Liver (tissue), 9 donors: Measurements from ENCODE around the gene TIMM13. TPM values are rescaled to one million over a fixed set of nuclear protein-coding genes. Genes with fewer than 3 reads are reported as not detected.
A peak's percentile ranks its signal among the peaks of the same experiment; 100 is the strongest.
"Not testable (repeated sequence)": the region's sequence is repeated elsewhere in the genome, so short reads cannot be mapped to it uniquely, and the experiment has no call there.

ENCODE experiments used
- DNase-seq: peaks from one replicate; pipeline ENCODE4 v3.0.0-alpha.2; 2017; ENCODE audit warnings: low spot score
- H3K27ac ChIP-seq, 2 donors: one replicate each; pipeline ENCODE4 v1.7.0; 2013; ENCODE audit warnings: inconsistent platforms in 2 of 2, low read length in 2 of 2, control low read depth in 1 of 2, low read depth in 1 of 2, mild to moderate bottlenecking in 1 of 2
- H3K27me3 ChIP-seq, 4 donors: one replicate each; pipeline versions ENCODE4 v1.6.1 to v1.7.0; 2013; ENCODE audit warnings: low read length in 3 of 4, inconsistent platforms in 1 of 4, mild to moderate bottlenecking in 1 of 4, moderate library complexity in 1 of 4; ENCODE audit not compliant: control insufficient read depth in 4 of 4, insufficient read depth in 4 of 4
- H3K36me3 ChIP-seq, 4 donors: one replicate each; pipeline versions ENCODE4 v1.6.1 to v1.7.0; 2013; ENCODE audit warnings: low read length in 3 of 4, mild to moderate bottlenecking in 3 of 4, low read depth in 1 of 4, moderate library complexity in 1 of 4; ENCODE audit not compliant: control insufficient read depth in 4 of 4, insufficient read depth in 3 of 4
- H3K4me1 ChIP-seq, 4 donors: one replicate each; pipeline versions ENCODE4 v1.6.1 to v1.7.0; 2013; ENCODE audit warnings: low read length in 3 of 4, mild to moderate bottlenecking in 3 of 4, moderate library complexity in 1 of 4; ENCODE audit not compliant: control insufficient read depth in 4 of 4, insufficient read depth in 4 of 4
- H3K4me3 ChIP-seq, 3 donors: one replicate each; pipeline versions ENCODE4 v1.6.1 to v1.7.0; 2013; ENCODE audit warnings: low read length in 3 of 3, control low read depth in 1 of 3, low read depth in 1 of 3, mild to moderate bottlenecking in 1 of 3
- H3K9ac ChIP-seq, 2 donors: one replicate each; pipeline ENCODE4 v1.7.0; 2013; ENCODE audit warnings: low read length in 2 of 2, mild to moderate bottlenecking in 2 of 2, moderate library complexity in 2 of 2, control low read depth in 1 of 2, low read depth in 1 of 2
- H3K9me3 ChIP-seq, 4 donors: one replicate each; pipeline versions ENCODE4 v1.6.1 to v1.7.0; 2013; ENCODE audit warnings: low read length in 3 of 4; ENCODE audit not compliant: control insufficient read depth in 4 of 4
- CTCF ChIP-seq: fragments of 150-350 bp; IDR thresholded peaks from 2 replicates; pipeline ENCODE4 v1.5.1; 2017; ENCODE audit warnings: improper control_type of control experiment, low read depth, low read length; ENCODE audit not compliant: missing input control
- EGR1 ChIP-seq, 2 donors: IDR thresholded peaks; 2 replicates each; pipeline ENCODE4 v1.6.1; 2016 to 2018; ENCODE audit warnings: antibody characterized with exemption in 2 of 2, low read depth in 2 of 2
- FOXA1 ChIP-seq: IDR thresholded peaks from 2 replicates; pipeline ENCODE4 v1.6.1; 2016; ENCODE audit warnings: antibody characterized with exemption
- FOXA2 ChIP-seq: IDR thresholded peaks from 2 replicates; pipeline ENCODE4 v1.6.1; 2016; ENCODE audit warnings: antibody characterized with exemption
- GABPA ChIP-seq, 2 donors: IDR thresholded peaks in 1 of 2; conservative IDR thresholded peaks in 1 of 2; 2 replicates each; pipeline ENCODE4 v1.6.1; 2016; ENCODE audit warnings: antibody characterized with exemption in 2 of 2, mild to moderate bottlenecking in 1 of 2, moderate library complexity in 1 of 2
- HNF4A ChIP-seq, 2 donors: conservative IDR thresholded peaks; 2 replicates each; pipeline ENCODE4 v1.6.1; 2016; ENCODE audit warnings: antibody characterized with exemption in 2 of 2, mild to moderate bottlenecking in 2 of 2
- HNF4G ChIP-seq: IDR thresholded peaks from 2 replicates; pipeline ENCODE4 v1.6.1; 2016; ENCODE audit warnings: antibody characterized with exemption
- JUND ChIP-seq, 2 donors: IDR thresholded peaks; 2 replicates each; pipeline ENCODE4 v1.6.1; 2016; ENCODE audit warnings: antibody characterized with exemption in 2 of 2
- MAX ChIP-seq: IDR thresholded peaks from 2 replicates; pipeline ENCODE4 v1.6.1; 2016; ENCODE audit warnings: antibody characterized with exemption
- NR2F2 ChIP-seq: IDR thresholded peaks from 2 replicates; pipeline ENCODE4 v1.6.1; 2016; ENCODE audit warnings: antibody characterized with exemption
- RAD21 ChIP-seq, 2 donors: IDR thresholded peaks; 2 replicates each; pipeline ENCODE4 v1.6.1; 2016; ENCODE audit warnings: antibody characterized with exemption in 2 of 2, mild to moderate bottlenecking in 2 of 2
- RXRA ChIP-seq, 2 donors: IDR thresholded peaks; 2 replicates each; pipeline ENCODE4 v1.6.1; 2017 to 2018; ENCODE audit warnings: antibody characterized with exemption in 2 of 2, mild to moderate bottlenecking in 1 of 2
- SP1 ChIP-seq: IDR thresholded peaks from 2 replicates; pipeline ENCODE4 v1.6.1; 2018; ENCODE audit warnings: antibody characterized with exemption, mild to moderate bottlenecking
- TAF1 ChIP-seq: conservative IDR thresholded peaks from 2 replicates; pipeline ENCODE4 v1.6.1; 2016; ENCODE audit warnings: antibody characterized with exemption, mild to moderate bottlenecking
- YY1 ChIP-seq: IDR thresholded peaks from 2 replicates; pipeline ENCODE4 v1.6.1; 2016; ENCODE audit warnings: antibody characterized with exemption, mild to moderate bottlenecking
- WGBS: extraction: QIAGEN DNeasy Blood & Tissue Kit; methylation state at CpG from one replicate; pipeline ENCODE4 v1.1.7; 2013; 5-methylcytosine and 5-hydroxymethylcytosine counted together
- polyA plus RNA-seq, 2 donors: library from polyadenylated mRNA; stranded (reverse) in 1 of 2; unstranded in 1 of 2; fragments of 200-250 nt in 1 of 2; fragments of >200 nt in 1 of 2; fragmentation: Nextera tagmentation in 1 of 2; extraction: Ambion mirVana in 1 of 2; gene quantifications; one replicate each; pipeline versions ENCODE4 v1.2.1 to v1.2.3, GENCODE V29; 2013 to 2015
- total RNA-seq, 2 donors: library from RNA; depleted of rRNA; stranded (reverse); fragments of >200 nt; gene quantifications; one replicate each; pipeline ENCODE4 v1.2.3, GENCODE V29; 2014
- TF ChIP-seq, protein P1 (sequence below): IDR thresholded peaks from 2 replicates; pipeline ENCODE4 v1.6.1; 2016; ENCODE audit warnings: antibody characterized with exemption
- TF ChIP-seq, protein P2 (sequence below): IDR thresholded peaks from 2 replicates; pipeline ENCODE4 v1.6.1; 2016; ENCODE audit warnings: antibody characterized with exemption
- donor health status: healthy.
- donor health status: healthy.
- donor health status: healthy.
- donor health status: healthy.
- donor health status: healthy.

The TIMM13 gene
- total and polyA plus RNA-seq, 4 donors, result 21.6 to 137 (median 43.4) TPM

GRCh38 chr19:2398735-2399305, 28.6 kb downstream of the TIMM13 start:
- Histone ChIP-seq H3K4me1 (peaks cover 4 to 23% (median 12%) of the 10 kb centered on the region in 4 donors), H3K36me3 (no peaks in the 10 kb centered on the region), H3K4me3 (no peak overlapping the region), H3K9me3 (no peaks in the 10 kb centered on the region), H3K9ac (no peak overlapping the region), H3K27ac (no peak overlapping the region), H3K27me3 (no peaks in the 10 kb centered on the region)
- TF ChIP-seq FOXA2 (no peak), RAD21 (IDR thresholded peaks at IDR 0.05) (no peak), YY1 (peak; percentile 52), GABPA (IDR thresholded peaks at IDR 0.05 in 1 of 2, conservative IDR thresholded peaks at IDR 0.05 in 1 of 2) (no peak), HNF4A (conservative IDR thresholded peaks at IDR 0.05) (no peak)
- DNase-seq, result no peak
- WGBS, result 93% methylated on average over 14 of the region's 14 CpGs

- not testable (repeated sequence) for H3K4me3 ChIP-seq, H3K9me3 ChIP-seq, H3K27me3 ChIP-seq, H3K36me3 ChIP-seq, DNase-seq, H3K9ac ChIP-seq, H3K27ac ChIP-seq
- WGBS, result 95% methylated on average over 7 of the region's 7 CpGs
- peaks cover 4 to 23% (median 12%) of the 10 kb centered on the region in 4 donors for H3K4me1 ChIP-seq
Measured at GRCh38 chr19:2397173-2397572, 30.2 kb downstream of the TIMM13 start.

DNA sequence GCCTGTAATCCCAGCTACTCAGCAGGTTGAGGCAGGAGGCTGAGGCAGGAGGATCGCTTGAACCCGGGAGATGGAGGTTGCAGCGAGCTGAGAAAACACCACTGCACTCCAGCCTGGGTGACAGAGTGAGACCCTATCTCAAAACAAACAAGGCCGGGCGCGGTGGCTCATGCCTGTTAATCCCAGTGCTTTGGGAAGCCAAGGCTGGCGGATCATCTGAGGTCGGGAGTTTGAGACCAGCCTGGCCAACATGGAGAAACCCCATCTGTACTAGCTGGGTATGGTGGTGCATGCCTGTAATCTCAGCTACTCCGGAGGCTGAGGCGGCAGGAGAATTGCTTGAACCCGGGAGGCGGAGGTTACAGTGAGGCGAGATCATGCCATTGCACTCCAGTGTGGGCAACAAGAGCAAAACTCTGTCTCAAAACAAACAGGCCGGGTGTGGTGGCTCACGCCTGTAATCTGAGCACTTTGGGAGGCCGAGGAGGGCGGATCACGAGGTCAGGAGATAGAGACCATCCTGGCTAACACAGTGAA, 32.0 kb downstream of the TIMM13 start:
- H3K4me3 ChIP-seq, DNase-seq, H3K9me3 ChIP-seq, H3K27me3 ChIP-seq, H3K9ac ChIP-seq, H3K36me3 ChIP-seq: not testable (repeated sequence)
- 85% methylated on average over 18 of the region's 18 CpGs for WGBS
- Histone ChIP-seq H3K4me1 (peaks cover 4 to 23% (median 12%) of the 10 kb centered on the region in 4 donors), H3K27ac (peak overlapping the region; percentile 87 to 89)

DNA sequence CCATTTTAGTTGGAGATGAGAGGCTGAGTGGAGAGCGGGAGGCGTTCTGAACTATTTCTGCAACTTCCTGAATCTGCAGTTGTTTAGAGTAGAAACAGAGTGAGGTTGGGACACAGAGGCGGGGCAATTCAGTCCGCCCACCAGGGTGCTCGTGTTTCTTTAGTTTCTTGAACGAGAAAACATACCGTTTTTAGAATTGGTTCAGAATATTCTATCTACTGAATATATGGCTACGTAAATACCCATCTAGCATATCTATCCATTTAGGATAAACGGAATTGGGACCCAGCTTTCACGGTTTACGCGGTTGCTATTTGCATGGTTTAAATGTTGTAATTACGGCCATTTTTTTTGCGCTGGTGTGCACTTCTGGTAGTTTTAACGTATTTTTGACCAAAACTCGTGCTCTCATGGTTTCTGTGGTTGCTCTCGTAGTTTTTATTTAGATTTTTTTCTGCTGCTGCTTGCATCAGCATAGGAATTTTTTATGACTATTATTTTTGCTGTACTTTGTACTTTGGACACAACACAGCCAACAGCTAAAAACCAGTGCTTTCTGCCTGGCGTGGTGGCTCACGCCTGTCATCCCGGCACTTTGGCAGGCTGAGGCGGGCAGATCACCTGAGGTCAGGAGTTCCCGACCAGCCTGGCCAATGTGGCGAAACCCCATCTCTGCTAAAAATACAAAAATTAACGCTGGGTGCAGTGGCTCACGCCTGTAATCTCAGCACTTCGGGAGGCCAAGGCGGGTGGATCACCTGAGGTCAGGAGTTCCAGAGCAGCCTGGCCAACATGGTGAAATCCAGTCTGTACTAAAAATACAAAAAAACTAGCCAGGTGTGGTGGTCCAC, 32.7 kb downstream of the TIMM13 start:
- Histone ChIP-seq H3K9me3 (no peaks in the 10 kb centered on the region), H3K27me3 (no peaks in the 10 kb centered on the region), H3K9ac (no peak overlapping the region), H3K27ac (peak overlapping the region; percentile 87 to 89), H3K4me1 (peaks cover 4 to 23% (median 12%) of the 10 kb centered on the region in 4 donors), H3K4me3 (no peak overlapping the region), H3K36me3 (no peaks in the 10 kb centered on the region)
- no peak for DNase-seq
- WGBS, result 49% methylated on average over 27 of the region's 27 CpGs
- TF ChIP-seq RXRA (IDR thresholded peaks at IDR 0.05) (peak; percentile 82 to 88), NR2F2 (no peak), FOXA2 (no peak), CTCF (no peak), HNF4G (peak; percentile 85), SP1 (peak; percentile 85), FOXA1 (no peak), EGR1 (IDR thresholded peaks at IDR 0.05; ENCODE audit: low read depth in 2 of 2) (no peak), JUND (IDR thresholded peaks at IDR 0.05) (no peak), YY1 (peak; percentile 45), TAF1 (no peak), HNF4A (conservative IDR thresholded peaks at IDR 0.05) (peak; percentile 92 to 95), GABPA (IDR thresholded peaks at IDR 0.05 in 1 of 2, conservative IDR thresholded peaks at IDR 0.05 in 1 of 2) (peak in 1 of 2 donors; percentile 10), RAD21 (IDR thresholded peaks at IDR 0.05) (no peak), MAX (no peak)
- TF ChIP-seq, protein P1, sequence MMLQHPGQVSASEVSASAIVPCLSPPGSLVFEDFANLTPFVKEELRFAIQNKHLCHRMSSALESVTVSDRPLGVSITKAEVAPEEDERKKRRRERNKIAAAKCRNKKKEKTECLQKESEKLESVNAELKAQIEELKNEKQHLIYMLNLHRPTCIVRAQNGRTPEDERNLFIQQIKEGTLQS, result peak; percentile 62
- TF ChIP-seq, protein P2, sequence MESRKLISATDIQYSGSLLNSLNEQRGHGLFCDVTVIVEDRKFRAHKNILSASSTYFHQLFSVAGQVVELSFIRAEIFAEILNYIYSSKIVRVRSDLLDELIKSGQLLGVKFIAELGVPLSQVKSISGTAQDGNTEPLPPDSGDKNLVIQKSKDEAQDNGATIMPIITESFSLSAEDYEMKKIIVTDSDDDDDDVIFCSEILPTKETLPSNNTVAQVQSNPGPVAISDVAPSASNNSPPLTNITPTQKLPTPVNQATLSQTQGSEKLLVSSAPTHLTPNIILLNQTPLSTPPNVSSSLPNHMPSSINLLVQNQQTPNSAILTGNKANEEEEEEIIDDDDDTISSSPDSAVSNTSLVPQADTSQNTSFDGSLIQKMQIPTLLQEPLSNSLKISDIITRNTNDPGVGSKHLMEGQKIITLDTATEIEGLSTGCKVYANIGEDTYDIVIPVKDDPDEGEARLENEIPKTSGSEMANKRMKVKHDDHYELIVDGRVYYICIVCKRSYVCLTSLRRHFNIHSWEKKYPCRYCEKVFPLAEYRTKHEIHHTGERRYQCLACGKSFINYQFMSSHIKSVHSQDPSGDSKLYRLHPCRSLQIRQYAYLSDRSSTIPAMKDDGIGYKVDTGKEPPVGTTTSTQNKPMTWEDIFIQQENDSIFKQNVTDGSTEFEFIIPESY, result peak; percentile 11
